ENCODE measurements around the gene JAZF1.
"Not testable (repeated sequence)": the region's sequence is repeated elsewhere in the genome, so short reads cannot be mapped to it uniquely, and the experiment has no call there.

DNA sequence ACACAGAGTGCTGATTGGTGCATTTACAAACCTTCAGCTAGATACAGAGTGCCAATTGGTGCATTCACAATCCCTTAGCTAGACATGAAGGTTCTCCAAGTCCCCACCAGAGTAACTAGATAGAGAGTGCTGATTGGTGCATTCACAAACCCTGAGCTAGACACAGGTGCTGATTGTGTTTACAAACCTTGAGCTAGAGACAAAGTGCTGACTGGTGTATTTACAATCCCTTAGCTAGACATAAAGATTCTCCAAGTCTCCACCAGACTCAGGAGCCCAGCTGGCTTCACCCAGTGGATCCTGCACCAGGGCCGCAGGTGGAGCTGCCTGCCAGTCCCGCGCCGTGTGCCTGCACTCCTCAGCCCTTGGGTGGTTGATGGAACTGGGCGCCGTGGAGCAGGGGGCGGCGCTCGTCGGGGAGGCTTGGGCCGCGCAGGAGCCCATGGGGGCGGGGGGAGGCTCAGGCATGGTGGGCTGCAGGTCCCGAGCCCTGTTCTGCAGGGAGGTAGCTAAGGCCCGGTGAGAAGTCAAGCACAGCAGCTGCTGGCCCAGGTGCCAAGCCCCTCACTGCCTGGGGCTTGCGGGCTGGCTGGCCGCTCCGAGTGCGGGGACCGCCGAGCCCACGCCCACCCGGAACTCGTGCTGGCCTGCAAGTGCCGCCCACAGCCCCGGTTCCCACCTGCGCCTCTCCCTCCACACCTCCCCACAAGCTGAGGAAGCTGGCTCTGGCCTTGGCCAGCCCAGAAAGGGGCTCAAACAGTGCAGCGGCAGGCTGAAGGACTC is 323.7 kb downstream of the JAZF1 start:
- not testable (repeated sequence) for TF ChIP-seq EZH2 (IDR thresholded peaks at IDR 0.05; ENCODE audit: insufficient read depth, poor library complexity, severe bottlenecking); EZH2phosphoT487 (IDR thresholded peaks at IDR 0.05; ENCODE audit: insufficient read depth, low read depth)

Measured in GM23248 (cell line).